Osteoblast (primary cell): Measurements from ENCODE around the gene MAVS. TPM values are rescaled to one million over a fixed set of nuclear protein-coding genes. Genes with fewer than 3 reads are reported as not detected.

Experiments
- DNase-seq: peaks from one replicate; pipeline ENCODE4 v3.0.0; 2011; ENCODE audit warnings: low spot score, mixed read lengths; ENCODE audit not compliant: insufficient read length; ENCODE audit errors: missing footprints
- H2AFZ ChIP-seq: 2 replicates; pipeline ENCODE4 v1.6.0; 2011; ENCODE audit warnings: mild to moderate bottlenecking, low read length
- H3K27ac ChIP-seq: 2 replicates; pipeline ENCODE4 v1.5.1; 2011; ENCODE audit warnings: mild to moderate bottlenecking, low read depth, low read length, moderate library complexity
- H3K27me3 ChIP-seq: 2 replicates; pipeline ENCODE4 v1.6.0; 2012; ENCODE audit warnings: mild to moderate bottlenecking, control low read depth, inconsistent platforms, low read length, moderate library complexity; ENCODE audit not compliant: insufficient read depth
- H3K36me3 ChIP-seq: 2 replicates; pipeline ENCODE4 v1.5.1; 2011; ENCODE audit warnings: mild to moderate bottlenecking, low read length, control low read depth, moderate library complexity; ENCODE audit not compliant: insufficient read depth
- H3K4me1 ChIP-seq: 2 replicates; pipeline ENCODE4 v1.5.1; 2011; ENCODE audit warnings: mild to moderate bottlenecking, low read length, control low read depth, moderate library complexity; ENCODE audit not compliant: insufficient read depth
- H3K4me2 ChIP-seq: 2 replicates; pipeline ENCODE4 v1.6.0; 2011; ENCODE audit warnings: mild to moderate bottlenecking, low read length; ENCODE audit not compliant: insufficient read depth
- H3K4me3 ChIP-seq: fragments of 200-600 bp; sonication (generic); 3 replicates; pipeline ENCODE4 v1.5.1; 2012; ENCODE audit warnings: mild to moderate bottlenecking, low read length, inconsistent platforms; ENCODE audit not compliant: insufficient read depth
- H3K79me2 ChIP-seq: 2 replicates; pipeline ENCODE4 v1.6.0; 2012; ENCODE audit warnings: mild to moderate bottlenecking, low read length, control low read depth, inconsistent platforms; ENCODE audit not compliant: insufficient read depth
- H3K9me3 ChIP-seq: 2 replicates; pipeline ENCODE4 v1.5.1; 2011; ENCODE audit warnings: low read depth, low read length, control low read depth
- H4K20me1 ChIP-seq: 2 replicates; pipeline ENCODE4 v1.6.0; 2012; ENCODE audit warnings: mild to moderate bottlenecking, low read length, control low read depth; ENCODE audit not compliant: insufficient read depth
- CTCF ChIP-seq: IDR thresholded peaks from 2 replicates; pipeline ENCODE4 v1.5.1; 2011; ENCODE audit warnings: mild to moderate bottlenecking, low read depth, low read length, moderate library complexity; ENCODE audit errors: extremely low read depth
- total RNA-seq: library from RNA; depleted of rRNA; stranded (reverse); fragments of >200 nt; gene quantifications from 2 replicates; pipeline ENCODE4 v1.2.3, GENCODE V29; 2012

Gene MAVS
- total RNA-seq, 1 donor = 32.2 TPM

- no peak overlapping the region for H3K27ac ChIP-seq
- no peaks in the 10 kb centered on the region for H3K9me3 ChIP-seq
Measured at GRCh38 chr20:3869839-3870634, 23.4 kb downstream of the MAVS start.

GRCh38 chr20:3871550-3872265 lies 25.1 kb downstream of the MAVS start:
- Histone ChIP-seq H4K20me1 (peaks cover 10% of the 10 kb centered on the region), H3K4me2 (no peak overlapping the region), H3K4me3 (no peak overlapping the region), H3K4me1 (peaks cover 2% of the 10 kb centered on the region), H3K79me2 (no peaks in the 10 kb centered on the region), H2AFZ (no peak overlapping the region), H3K27ac (no peak overlapping the region), H3K27me3 (no peaks in the 10 kb centered on the region), H3K9me3 (no peaks in the 10 kb centered on the region), H3K36me3 (peaks cover 35% of the 10 kb centered on the region)
- DNase-seq = peak; percentile 14
- TF ChIP-seq CTCF = no peak

More at GRCh38 chr20:3869839-3870634, 23.4 kb downstream of the MAVS start:
- Histone ChIP-seq H4K20me1 (peaks cover 13% of the 10 kb centered on the region), H3K4me3 (no peak overlapping the region), H3K4me2 (no peak overlapping the region), H2AFZ (no peak overlapping the region), H3K79me2 (no peaks in the 10 kb centered on the region), H3K27me3 (no peaks in the 10 kb centered on the region), H3K4me1 (peaks cover 2% of the 10 kb centered on the region), H3K36me3 (peaks cover 50% of the 10 kb centered on the region)
- no peak for TF ChIP-seq CTCF
- peak; percentile 26 for DNase-seq

- no peak overlapping the region for H2AFZ ChIP-seq
- H3K79me2 ChIP-seq = no peaks in the 10 kb centered on the region
- H3K36me3 ChIP-seq = peaks cover 24% of the 10 kb centered on the region
- no peaks in the 10 kb centered on the region for H3K9me3 ChIP-seq
- no peak overlapping the region for H3K4me2 ChIP-seq
- TF ChIP-seq CTCF = no peak
- H3K4me1 ChIP-seq = peaks cover 2% of the 10 kb centered on the region
- H4K20me1 ChIP-seq = peaks cover 7% of the 10 kb centered on the region
- no peak for DNase-seq
- no peak overlapping the region for H3K4me3 ChIP-seq
- H3K27ac ChIP-seq = no peak overlapping the region
- no peaks in the 10 kb centered on the region for H3K27me3 ChIP-seq
Measured at GRCh38 chr20:3873507-3873906, 26.9 kb downstream of the MAVS start.

GRCh38 chr20:3874194-3874844 lies 27.7 kb downstream of the MAVS start:
- Histone ChIP-seq H3K79me2 (no peaks in the 10 kb centered on the region), H3K4me2 (no peak overlapping the region), H3K4me3 (no peak overlapping the region), H3K27me3 (no peaks in the 10 kb centered on the region), H3K9me3 (no peaks in the 10 kb centered on the region), H3K27ac (no peak overlapping the region), H4K20me1 (peaks cover 7% of the 10 kb centered on the region), H2AFZ (no peak overlapping the region), H3K36me3 (peaks cover 24% of the 10 kb centered on the region), H3K4me1 (peaks cover 2% of the 10 kb centered on the region)
- TF ChIP-seq CTCF = no peak
- peak; percentile 59 for DNase-seq
